Neural cell (in vitro differentiated cells): Measurements from ENCODE around the gene NEFH. TPM values are rescaled to one million over a fixed set of nuclear protein-coding genes. Genes with fewer than 3 reads are reported as not detected.

Source experiments
- H2AFZ ChIP-seq: fragments of 200-600, 300-800 bp; sonication (generic), shearing (Covaris generic); 2 replicates; pipeline ENCODE4 v1.6.0; 2014; ENCODE audit warnings: low read depth, mild to moderate bottlenecking, antibody characterized with exemption, low read length, moderate library complexity
- H3F3A ChIP-seq: fragments of 200-600 bp; shearing (Covaris generic); 2 replicates; pipeline ENCODE4 v1.6.1; 2016; ENCODE audit warnings: mild to moderate bottlenecking, moderate library complexity, mixed read lengths, antibody characterized with exemption, low read length; ENCODE audit not compliant: insufficient read depth, poor library complexity, severe bottlenecking
- H3K27ac ChIP-seq: fragments of 200-600, 300-800 bp; sonication (generic), shearing (Covaris generic); 2 replicates; pipeline ENCODE4 v1.5.1; 2014; ENCODE audit warnings: mild to moderate bottlenecking, low read length, moderate library complexity
- H3K27me3 ChIP-seq: fragments of 300-800, 200-600 bp; sonication (generic), shearing (Covaris generic); 2 replicates; pipeline ENCODE4 v1.6.0; 2014; ENCODE audit warnings: mild to moderate bottlenecking, low read depth, low read length, moderate library complexity; ENCODE audit not compliant: insufficient read depth
- H3K36me3 ChIP-seq: fragments of 300-800, 200-600 bp; sonication (generic), shearing (Covaris generic); 2 replicates; pipeline ENCODE4 v1.5.1; 2014; ENCODE audit warnings: mild to moderate bottlenecking, antibody characterized with exemption, low read length, moderate library complexity; ENCODE audit not compliant: insufficient read depth
- H3K4me2 ChIP-seq: fragments of 300-800, 200-600 bp; sonication (generic), shearing (Covaris generic); 2 replicates; pipeline ENCODE4 v1.6.0; 2014; ENCODE audit warnings: mild to moderate bottlenecking, low read length
- H3K4me3 ChIP-seq: fragments of 300-800, 200-600 bp; sonication (generic), shearing (Covaris generic); 2 replicates; pipeline ENCODE4 v1.5.1; 2014; ENCODE audit warnings: mild to moderate bottlenecking, low read length, moderate library complexity
- H3K79me2 ChIP-seq: fragments of 200-600 bp; shearing (Covaris generic); replicated peaks from 2 replicates; pipeline ENCODE4 v1.6.0; 2014; ENCODE audit warnings: mild to moderate bottlenecking, low read length, moderate library complexity; ENCODE audit not compliant: insufficient read depth
- H3K9ac ChIP-seq: fragments of 300-800, 200-600 bp; sonication (generic), shearing (Covaris generic); 2 replicates; pipeline ENCODE4 v1.6.1; 2016; ENCODE audit warnings: mild to moderate bottlenecking, low read length, mixed read lengths
- H3K9me2 ChIP-seq: fragments of 200-600 bp; shearing (Covaris generic); 2 replicates; pipeline ENCODE4 v1.6.1; 2016; ENCODE audit warnings: mild to moderate bottlenecking, low read length, mixed read lengths; ENCODE audit not compliant: insufficient read depth
- H3K9me3 ChIP-seq: fragments of 200-600, 300-800 bp; sonication (generic), shearing (Covaris generic); 2 replicates; pipeline ENCODE4 v1.6.1; 2016; ENCODE audit warnings: mild to moderate bottlenecking, mixed run types, low read length, moderate library complexity, mixed read lengths
- H4K20me1 ChIP-seq: fragments of 200-600 bp; shearing (Covaris generic); 2 replicates; pipeline ENCODE4 v1.6.1; 2016; ENCODE audit warnings: mild to moderate bottlenecking, mixed run types; ENCODE audit not compliant: insufficient read depth
- CTCF ChIP-seq: fragments of 450-650 bp; IDR thresholded peaks from 2 replicates; pipeline ENCODE4 v1.5.1; 2014; ENCODE audit warnings: antibody characterized with exemption, mild to moderate bottlenecking, moderate library complexity; ENCODE audit not compliant: poor library complexity, severe bottlenecking
- EP300 ChIP-seq: fragments of 450-650 bp; conservative IDR thresholded peaks from 2 replicates; pipeline ENCODE4 v1.6.1; 2014; ENCODE audit warnings: antibody characterized with exemption, mild to moderate bottlenecking, moderate library complexity; ENCODE audit not compliant: poor library complexity, severe bottlenecking
- EZH2 ChIP-seq: fragments of 200-600, 300-800 bp; shearing (Covaris generic), sonication (generic); IDR thresholded peaks from 2 replicates; pipeline ENCODE4 v1.6.1; 2014; ENCODE audit warnings: antibody characterized with exemption, low read length, borderline replicate concordance, mild to moderate bottlenecking; ENCODE audit not compliant: insufficient read depth, poor library complexity, severe bottlenecking
- MXI1 ChIP-seq: fragments of 450-650 bp; conservative IDR thresholded peaks from 2 replicates; pipeline ENCODE4 v1.6.1; 2014; ENCODE audit warnings: antibody characterized with exemption, mild to moderate bottlenecking; ENCODE audit not compliant: poor library complexity, severe bottlenecking
- POLR2AphosphoS5 ChIP-seq: IDR thresholded peaks from 2 replicates; pipeline ENCODE4 v1.6.1; 2012
- RAD21 ChIP-seq: fragments of 450-650 bp; conservative IDR thresholded peaks from 2 replicates; pipeline ENCODE4 v1.6.1; 2014; ENCODE audit warnings: antibody characterized with exemption, mild to moderate bottlenecking, moderate library complexity
- REST ChIP-seq: IDR thresholded peaks from 2 replicates; pipeline ENCODE4 v1.6.1; 2012; ENCODE audit warnings: borderline replicate concordance
- SMC3 ChIP-seq: fragments of 450-650 bp; conservative IDR thresholded peaks from 2 replicates; pipeline ENCODE4 v1.6.1; 2014; ENCODE audit warnings: antibody characterized with exemption, mild to moderate bottlenecking, moderate library complexity; ENCODE audit not compliant: poor library complexity
- TAF1 ChIP-seq: IDR thresholded peaks from 2 replicates; pipeline ENCODE4 v1.6.1; 2012; ENCODE audit warnings: low read depth
- polyA plus RNA-seq: library from polyadenylated mRNA; depleted of rRNA; stranded (reverse); fragments of >200 nt; gene quantifications from 2 replicates; pipeline ENCODE4 v1.2.3, GENCODE V29; 2014

Gene NEFH
- polyA plus RNA-seq, 1 donor from 2014 or later = 0.05 TPM

DNA sequence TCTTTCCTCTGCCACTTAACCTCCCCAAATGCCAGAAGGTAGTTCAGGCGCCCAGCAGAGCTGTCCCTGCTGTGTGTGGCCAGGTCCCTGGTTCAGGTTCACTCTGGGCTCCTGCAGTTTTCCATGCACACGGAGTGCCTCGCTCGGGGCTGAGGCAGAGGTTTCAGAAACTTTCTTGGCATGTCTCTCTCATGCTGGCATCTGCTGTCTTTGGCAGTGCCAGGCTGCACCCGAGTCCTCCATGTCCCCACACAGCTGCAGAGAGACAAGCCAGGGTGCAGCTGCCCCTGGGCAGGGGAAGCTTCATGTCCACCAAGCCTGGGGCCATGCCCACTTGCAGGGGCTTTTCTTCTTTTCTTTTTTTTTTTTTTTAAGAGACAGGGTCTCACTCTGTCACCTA lies 7.0 kb upstream of the NEFH start:
- peaks cover 28% of the 10 kb centered on the region for H3K27me3 ChIP-seq
- no peak overlapping the region for H3K9ac ChIP-seq
- no peak overlapping the region for H2AFZ ChIP-seq
- TF ChIP-seq TAF1 = no peak
- TF ChIP-seq SMC3 = no peak
- no peak for TF ChIP-seq CTCF
- no peak for TF ChIP-seq EP300
- no peak for TF ChIP-seq REST
- TF ChIP-seq POLR2AphosphoS5 = no peak
- TF ChIP-seq EZH2 = no peak
- no peak for TF ChIP-seq RAD21
- no peaks in the 10 kb centered on the region for H3K9me2 ChIP-seq
- no peak overlapping the region for H3K4me2 ChIP-seq
- no peaks in the 10 kb centered on the region for H3K9me3 ChIP-seq
- no peaks in the 10 kb centered on the region for H3F3A ChIP-seq
- H3K79me2 ChIP-seq = no peaks in the 10 kb centered on the region
- H3K4me3 ChIP-seq = no peak overlapping the region
- no peaks in the 10 kb centered on the region for H4K20me1 ChIP-seq
- H3K36me3 ChIP-seq = no peaks in the 10 kb centered on the region
- H3K27ac ChIP-seq = no peak overlapping the region

DNA sequence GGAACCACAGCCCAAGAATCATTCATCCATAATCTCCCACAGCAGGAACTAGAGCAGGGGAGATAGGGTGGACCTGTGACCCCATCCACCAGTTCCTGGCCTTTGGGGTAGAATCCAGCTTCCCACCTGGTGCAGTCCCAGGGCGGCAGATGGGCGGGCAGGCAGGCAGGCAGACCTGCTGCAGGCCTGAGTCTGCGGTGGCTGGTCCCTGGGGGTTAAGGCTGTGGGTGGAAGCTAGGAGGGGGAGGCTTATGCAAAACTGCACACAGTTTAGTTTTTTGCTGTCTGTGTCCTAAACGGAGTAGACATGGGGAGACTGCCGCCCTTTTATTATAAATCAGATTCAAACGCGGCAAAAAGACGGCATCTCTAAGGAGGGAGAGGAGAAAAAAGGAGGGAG lies 4.5 kb upstream of the NEFH start:
- Histone ChIP-seq H3F3A (no peaks in the 10 kb centered on the region), H3K9ac (no peak overlapping the region), H3K4me2 (no peak overlapping the region), H3K9me2 (no peaks in the 10 kb centered on the region), H3K36me3 (no peaks in the 10 kb centered on the region), H4K20me1 (no peaks in the 10 kb centered on the region), H3K27ac (no peak overlapping the region), H3K79me2 (no peaks in the 10 kb centered on the region), H2AFZ (no peak overlapping the region), H3K27me3 (peaks cover 39% of the 10 kb centered on the region), H3K9me3 (no peaks in the 10 kb centered on the region), H3K4me3 (no peak overlapping the region)
- TF ChIP-seq RAD21 = no peak
- no peak for TF ChIP-seq POLR2AphosphoS5
- TF ChIP-seq CTCF = no peak
- TF ChIP-seq MXI1 = no peak
- no peak for TF ChIP-seq TAF1
- no peak for TF ChIP-seq EP300
- TF ChIP-seq REST = no peak
- TF ChIP-seq SMC3 = no peak
- no peak for TF ChIP-seq EZH2
